K562 (cell line): ENCODE data around the gene BRINP2. TPM values are rescaled to one million over a fixed set of nuclear protein-coding genes. Genes with fewer than 3 reads are reported as not detected.

Source experiments
- ATAC-seq: fragments of 200-7000 bp; cut with Tn5 transposase; 3 replicates; pipeline ENCODE4 v1.9.1; 2020; ENCODE audit warnings: moderate library complexity
- BruUV-seq: library from RNA; stranded (reverse); fragments of 400-500 nt; replicated peaks from 2 replicates; lab custom pipeline; 2021; lab: Mats Ljungman, UMichigan
- CTCF ChIA-PET: fragments of 300-600 bp; formaldehyde crosslinking; extraction: SDS; loops from one replicate; lab custom pipeline; 2021; ENCODE audit warnings: low intra/inter-chr PET ratio; lab: Yijun Ruan, JAX
- POLR2A ChIA-PET: fragments of 300-600, 350-650 bp; sonication (Branson Sonifier 250); formaldehyde crosslinking; extraction: SDS; loops from one replicate; lab custom pipeline; 2021; ENCODE audit warnings: antibody characterized with exemption, inconsistent platforms; lab: Yijun Ruan, JAX
- DNase-seq, 4 experiments: peaks; one replicate each; pipeline versions ENCODE4 v3.0.0 to v3.0.0-alpha.2; 2011 to 2018; ENCODE audit warnings: low spot score in 3 of 4, mixed read lengths in 3 of 4; ENCODE audit errors: extremely low read depth in 1 of 4
- FAIRE-seq: peaks from 2 replicates; lab custom pipeline; 2011; peaks lifted over from hg19 to GRCh38; lab: Jason Lieb, UNC
- H2AFZ ChIP-seq: 2 replicates; pipeline ENCODE4 v1.6.0; 2011; ENCODE audit warnings: low read depth, low read length, control low read depth, inconsistent platforms
- H3K27ac ChIP-seq: fragments of 200-600 bp; 3 replicates; pipeline ENCODE4 v1.8.0; 2011; ENCODE audit warnings: low read depth, mild to moderate bottlenecking, control low read depth, inconsistent platforms, low read length, moderate library complexity, mixed read lengths; ENCODE audit errors: extremely low read depth
- H3K27me3 ChIP-seq, 2 experiments: fragments of 300-600 bp in 1 of 2; 2 replicates in 1 of 2; 3 replicates in 1 of 2; pipeline versions ENCODE4 v1.6.0 to v1.8.0; 2011; ENCODE audit warnings: inconsistent platforms in 2 of 2, low read length in 2 of 2, mild to moderate bottlenecking in 1 of 2, mixed read lengths in 1 of 2, moderate library complexity in 1 of 2; ENCODE audit not compliant: control insufficient read depth in 2 of 2, insufficient read depth in 2 of 2
- H3K36me3 ChIP-seq: fragments of 300-600 bp; 3 replicates; pipeline ENCODE4 v1.8.0; 2011; ENCODE audit warnings: mild to moderate bottlenecking, low read length, inconsistent platforms; ENCODE audit not compliant: control insufficient read depth, insufficient read depth
- H3K4me1 ChIP-seq, 2 experiments: fragments of 200-600 bp in 1 of 2; replicated peaks in 1 of 2; 2 replicates in 1 of 2; 3 replicates in 1 of 2; pipeline versions ENCODE4 v1.5.1 to v1.8.0; 2011; ENCODE audit warnings: inconsistent platforms in 2 of 2, low read length in 2 of 2, mild to moderate bottlenecking in 1 of 2, mixed read lengths in 1 of 2, moderate library complexity in 1 of 2; ENCODE audit not compliant: control insufficient read depth in 2 of 2, insufficient read depth in 2 of 2
- H3K4me2 ChIP-seq: 2 replicates; pipeline ENCODE4 v1.6.1; 2011; ENCODE audit warnings: low read length, control low read depth, inconsistent platforms, mixed read lengths; ENCODE audit not compliant: insufficient read depth
- H3K4me3 ChIP-seq: fragments of 200-600 bp; sonication (generic), shearing (Covaris generic); 2 replicates; pipeline ENCODE4 v1.5.1; 2016; ENCODE audit warnings: control low read depth, inconsistent platforms
- H3K79me2 ChIP-seq: fragments of 200-600 bp; 3 replicates; pipeline ENCODE4 v1.8.0; 2011; ENCODE audit warnings: low read length, inconsistent platforms; ENCODE audit not compliant: control insufficient read depth, insufficient read depth
- H3K9ac ChIP-seq, 2 experiments: 2 replicates each; pipeline versions ENCODE4 v1.6.0 to v1.6.1; 2011; ENCODE audit warnings: low read depth in 2 of 2, low read length in 2 of 2, control low read depth in 1 of 2, inconsistent platforms in 1 of 2, mild to moderate bottlenecking in 1 of 2, mixed read lengths in 1 of 2; ENCODE audit not compliant: insufficient read depth in 1 of 2
- H3K9me1 ChIP-seq: one replicate; pipeline ENCODE4 v1.6.0; 2011; ENCODE audit warnings: inconsistent platforms, mild to moderate bottlenecking, low read length, moderate library complexity; ENCODE audit not compliant: control insufficient read depth, insufficient read depth
- H3K9me3 ChIP-seq: replicated peaks from 2 replicates; pipeline ENCODE4 v1.5.1; 2011; ENCODE audit warnings: low read depth, low read length, inconsistent platforms; ENCODE audit not compliant: control insufficient read depth, insufficient read depth
- H4K20me1 ChIP-seq: replicated peaks from 2 replicates; pipeline ENCODE4 v1.6.1; 2011; ENCODE audit warnings: low read length, inconsistent platforms, mixed read lengths; ENCODE audit not compliant: control insufficient read depth, insufficient read depth
- EHMT2 ChIP-seq: fragments of 450-650 bp; IDR thresholded peaks from 2 replicates; pipeline ENCODE4 v1.6.1; 2018; ENCODE audit warnings: antibody characterized with exemption
- FOXK1 ChIP-seq: sonication (generic); formaldehyde crosslinking; IDR thresholded peaks from 2 replicates; pipeline ENCODE4 v1.8.0; 2022; ENCODE audit warnings: missing genetic modification reagents, mild to moderate bottlenecking, borderline replicate concordance
- KLF13 ChIP-seq: fragments of 450-650 bp; IDR thresholded peaks from 2 replicates; pipeline ENCODE4 v1.6.1; 2016; ENCODE audit warnings: missing genetic modification characterization, low read depth, mild to moderate bottlenecking, missing compliant biosample characterization, moderate library complexity, borderline replicate concordance
- NR2C2 ChIP-seq, 2 experiments: fragments of 200-800 bp in 1 of 2; sonication (Bioruptor generic) in 1 of 2; sonication (generic) in 1 of 2; formaldehyde crosslinking in 1 of 2; IDR thresholded peaks; 2 replicates each; pipeline versions ENCODE4 v1.6.1 to v1.8.0; 2016 to 2022; ENCODE audit warnings: mild to moderate bottlenecking in 1 of 2, missing compliant biosample characterization in 1 of 2, missing genetic modification characterization in 1 of 2, missing genetic modification reagents in 1 of 2
- NUFIP1 ChIP-seq: fragments of 450-650 bp; IDR thresholded peaks from 2 replicates; pipeline ENCODE4 v1.6.1; 2018; ENCODE audit not compliant: partially characterized antibody
- PHF21A ChIP-seq: fragments of 450-650 bp; IDR thresholded peaks from 2 replicates; pipeline ENCODE4 v1.6.1; 2017; ENCODE audit warnings: low read depth, borderline replicate concordance
- RBM25 ChIP-seq: fragments of 200-400 bp; formaldehyde crosslinking; IDR thresholded peaks from 2 replicates; pipeline ENCODE4 v1.6.1; 2018; ENCODE audit warnings: low read length, low read depth, moderate library complexity; ENCODE audit not compliant: severe bottlenecking
- SIRT6 ChIP-seq: IDR thresholded peaks from one replicate; pipeline ENCODE4 v1.6.1; 2012; ENCODE audit warnings: low read depth, mild to moderate bottlenecking, control low read depth, inconsistent platforms, low read length, moderate library complexity
- THAP7 ChIP-seq: fragments of 250-450 bp; sonication (Bioruptor Pico); IDR thresholded peaks from 2 replicates; pipeline ENCODE4 v1.5.0; 2021
- ZNF165 ChIP-seq: fragments of 250-450 bp; sonication (Bioruptor Pico); IDR thresholded peaks from 2 replicates; pipeline ENCODE4 v1.4.0; 2020; ENCODE audit warnings: borderline replicate concordance
- ZNF347 ChIP-seq: fragments of 450-650 bp; formaldehyde crosslinking; IDR thresholded peaks from 2 replicates; pipeline ENCODE4 v1.4.0; 2020; ENCODE audit warnings: low read depth, mild to moderate bottlenecking, moderate library complexity
- ZNF507 ChIP-seq: conservative IDR thresholded peaks from 2 replicates; pipeline ENCODE4 v1.6.1; 2017; ENCODE audit warnings: missing genetic modification characterization, missing compliant biosample characterization
- ZNF696 ChIP-seq: fragments of 250-450 bp; sonication (Bioruptor Pico); conservative IDR thresholded peaks from 2 replicates; pipeline ENCODE4 v1.4.0; 2020; ENCODE audit warnings: mild to moderate bottlenecking, moderate library complexity
- WGBS: fragments of 100-300 bp; shearing (Covaris generic); methylation state at CpG from one replicate; pipeline ENCODE4 v1.1.6; 2016; ENCODE audit warnings: low coverage, mixed read lengths; ENCODE audit not compliant: insufficient coverage; ENCODE audit errors: missing lambda C conversion rate; 5-methylcytosine and 5-hydroxymethylcytosine counted together
- in situ Hi-C: fragments of 300-500 bp; cut with MboI; formaldehyde crosslinking; loops from 4 replicates; pipeline ENCODE4 v1.15.0; 2018; ENCODE audit warnings: inconsistent platforms, mixed read lengths
- intact Hi-C: fragments of 100-400 bp; cut with micrococcal nuclease; formaldehyde crosslinking; loops from 2 replicates; pipeline ENCODE4 v1.14.2; 2022
- polyA plus RNA-seq, 8 experiments: library from polyadenylated mRNA; depleted of rRNA in 4 of 8; stranded (reverse) in 5 of 8; unstranded in 3 of 8; fragments of >200 nt; fragmentation: Nextera tagmentation in 2 of 8; fragmentation: Illumina TruSeq in 1 of 8; extraction: Ambion mirVana in 2 of 8; extraction: Trizol in 1 of 8; gene quantifications; 2 replicates each; pipeline versions ENCODE4 v1.2.1 to v1.2.3, GENCODE V29; 2011 to 2014; ENCODE audit warnings: inconsistent platforms in 1 of 8, missing spikeins in 1 of 8
- total RNA-seq, 7 experiments: library from RNA; depleted of rRNA in 6 of 7; stranded (reverse); fragments of >200 nt in 6 of 7; fragmentation: Illumina TruSeq in 2 of 7; extraction: Trizol in 2 of 7; gene quantifications; 2 replicates each; pipeline versions ENCODE4 v1.2.1 to v1.2.3, GENCODE V29; 2011 to 2021; ENCODE audit warnings: low replicate concordance in 1 of 7
- TF ChIP-seq, protein P1 (sequence below): sonication (generic); formaldehyde crosslinking; IDR thresholded peaks from 2 replicates; pipeline ENCODE4 v1.8.0; 2022; ENCODE audit warnings: mild to moderate bottlenecking, missing genetic modification reagents
- TF ChIP-seq, protein P2 (sequence below): fragments of 450-650 bp; formaldehyde crosslinking; IDR thresholded peaks from 2 replicates; pipeline ENCODE4 v1.4.0; 2022; ENCODE audit warnings: mild to moderate bottlenecking, moderate library complexity
- TF ChIP-seq, protein P3 (sequence below), 3 experiments: IDR thresholded peaks in 2 of 3; conservative IDR thresholded peaks in 1 of 3; 2 replicates each; pipeline ENCODE4 v1.5.1; 2011 to 2012; ENCODE audit warnings: low read length in 3 of 3, mild to moderate bottlenecking in 3 of 3, control low read depth in 2 of 3, improper control_type of control experiment in 1 of 3, inconsistent platforms in 1 of 3, low read depth in 1 of 3, mixed read lengths in 1 of 3, moderate library complexity in 1 of 3; ENCODE audit not compliant: insufficient read depth in 2 of 3

The BRINP2 gene
- total and polyA plus RNA-seq, 9 of the 15 experiments (the other 6 are each of a cell fraction or from before 2014, with no cell fraction given): not detected

- BruUV-seq: no TSS peak
- H3K9ac ChIP-seq: no peak overlapping the region
- TF ChIP-seq NR2C2 (CRISPR knock-in tag; IDR thresholded peaks at IDR 0.05) (no peak), NR2C2 (tag; IDR thresholded peaks at IDR 0.05) (no peak), RBM25 (no peak), ZNF165 (no peak), KLF13 (tag) (no peak), ZNF507 (tag) (no peak), NUFIP1 (no peak), THAP7 (CRISPR knock-in tag) (no peak), FOXK1 (CRISPR knock-in tag) (no peak), ZNF347 (CRISPR knock-in tag) (no peak), PHF21A (no peak), ZNF696 (no peak), SIRT6 (no peak), EHMT2 (no peak)
- TF ChIP-seq, protein P1, sequence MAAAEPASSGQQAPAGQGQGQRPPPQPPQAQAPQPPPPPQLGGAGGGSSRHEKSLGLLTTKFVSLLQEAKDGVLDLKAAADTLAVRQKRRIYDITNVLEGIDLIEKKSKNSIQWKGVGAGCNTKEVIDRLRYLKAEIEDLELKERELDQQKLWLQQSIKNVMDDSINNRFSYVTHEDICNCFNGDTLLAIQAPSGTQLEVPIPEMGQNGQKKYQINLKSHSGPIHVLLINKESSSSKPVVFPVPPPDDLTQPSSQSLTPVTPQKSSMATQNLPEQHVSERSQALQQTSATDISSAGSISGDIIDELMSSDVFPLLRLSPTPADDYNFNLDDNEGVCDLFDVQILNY (CRISPR knock-in tag): no peak
- TF ChIP-seq, protein P2, sequence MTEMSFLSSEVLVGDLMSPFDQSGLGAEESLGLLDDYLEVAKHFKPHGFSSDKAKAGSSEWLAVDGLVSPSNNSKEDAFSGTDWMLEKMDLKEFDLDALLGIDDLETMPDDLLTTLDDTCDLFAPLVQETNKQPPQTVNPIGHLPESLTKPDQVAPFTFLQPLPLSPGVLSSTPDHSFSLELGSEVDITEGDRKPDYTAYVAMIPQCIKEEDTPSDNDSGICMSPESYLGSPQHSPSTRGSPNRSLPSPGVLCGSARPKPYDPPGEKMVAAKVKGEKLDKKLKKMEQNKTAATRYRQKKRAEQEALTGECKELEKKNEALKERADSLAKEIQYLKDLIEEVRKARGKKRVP: no peak
- TF ChIP-seq, protein P3, sequence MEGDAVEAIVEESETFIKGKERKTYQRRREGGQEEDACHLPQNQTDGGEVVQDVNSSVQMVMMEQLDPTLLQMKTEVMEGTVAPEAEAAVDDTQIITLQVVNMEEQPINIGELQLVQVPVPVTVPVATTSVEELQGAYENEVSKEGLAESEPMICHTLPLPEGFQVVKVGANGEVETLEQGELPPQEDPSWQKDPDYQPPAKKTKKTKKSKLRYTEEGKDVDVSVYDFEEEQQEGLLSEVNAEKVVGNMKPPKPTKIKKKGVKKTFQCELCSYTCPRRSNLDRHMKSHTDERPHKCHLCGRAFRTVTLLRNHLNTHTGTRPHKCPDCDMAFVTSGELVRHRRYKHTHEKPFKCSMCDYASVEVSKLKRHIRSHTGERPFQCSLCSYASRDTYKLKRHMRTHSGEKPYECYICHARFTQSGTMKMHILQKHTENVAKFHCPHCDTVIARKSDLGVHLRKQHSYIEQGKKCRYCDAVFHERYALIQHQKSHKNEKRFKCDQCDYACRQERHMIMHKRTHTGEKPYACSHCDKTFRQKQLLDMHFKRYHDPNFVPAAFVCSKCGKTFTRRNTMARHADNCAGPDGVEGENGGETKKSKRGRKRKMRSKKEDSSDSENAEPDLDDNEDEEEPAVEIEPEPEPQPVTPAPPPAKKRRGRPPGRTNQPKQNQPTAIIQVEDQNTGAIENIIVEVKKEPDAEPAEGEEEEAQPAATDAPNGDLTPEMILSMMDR (IDR thresholded peaks at IDR 0.05 in 2 of 3, conservative IDR thresholded peaks at IDR 0.05 in 1 of 3; ENCODE audit: insufficient read depth in 2 of 3, low read depth in 1 of 3, low read length in 3 of 3): no peak
- H4K20me1 ChIP-seq: no peaks in the 10 kb centered on the region
- DNase-seq (no peak), FAIRE-seq (no peak), ATAC-seq (no peak)
- H3K9me1 ChIP-seq: no peaks in the 10 kb centered on the region
- no peak overlapping the region for H3K4me3 ChIP-seq
- no peaks in the 10 kb centered on the region for H3K9me3 ChIP-seq
- no peak overlapping the region for H3K4me2 ChIP-seq
- H3K79me2 ChIP-seq: no peaks in the 10 kb centered on the region
- POLR2A ChIA-PET: no interaction called here
- H3K27ac ChIP-seq: no peak overlapping the region
- 0% methylated on average over 4 of the region's 4 CpGs for WGBS
- H3K4me1 ChIP-seq: no peaks in the 10 kb centered on the region
- intact Hi-C loops: no loop called here
- CTCF ChIA-PET: no interaction called here
- H2AFZ ChIP-seq: no peak overlapping the region
- H3K27me3 ChIP-seq: no peaks in the 10 kb centered on the region
- no peaks in the 10 kb centered on the region for H3K36me3 ChIP-seq
- in situ Hi-C loops: no loop called here
Measured at GRCh38 chr1:177138347-177138746, 32.4 kb upstream of the BRINP2 start.
